Measurements from ENCODE around the gene PDYN.

The PDYN gene

GRCh38 chr20:1998715-1999114 is 4.9 kb upstream of the PDYN start:
- Histone ChIP-seq H2AFZ (ENCODE audit: low read depth, low read length) (no peak overlapping the region), H3K4me2 (ENCODE audit: insufficient read depth, low read length) (no peak overlapping the region), H3K4me3 (ENCODE audit: low read depth in 1 of 2, low read length in 2 of 2) (no peak overlapping the region), H3K36me3 (ENCODE audit: insufficient read depth, low read length) (no peaks in the 10 kb centered on the region), H3K9me3 (ENCODE audit: insufficient read depth, low read length, severe bottlenecking) (no peaks in the 10 kb centered on the region), H3K4me1 (ENCODE audit: insufficient read depth, low read length) (no peaks in the 10 kb centered on the region), H3K9ac (ENCODE audit: low read depth, low read length) (no peak overlapping the region), H4K20me1 (ENCODE audit: insufficient read depth, low read length) (peaks cover 4% of the 10 kb centered on the region; the same call in 1 of the 2 replicates), H3K27me3 (ENCODE audit: insufficient read depth, low read length, poor library complexity) (peaks cover 20% of the 10 kb centered on the region), H3K27ac (ENCODE audit: low read length) (no peak overlapping the region), H3K79me2 (ENCODE audit: insufficient read depth, low read length) (no peaks in the 10 kb centered on the region)
- ATAC-seq (ENCODE audit: insufficient read depth, low read depth) (no peak), DNase-seq (no peak)
- TF ChIP-seq CTCF (IDR thresholded peaks at IDR 0.05; ENCODE audit: borderline replicate concordance, extremely low read depth, low read length, poor library complexity, severe bottlenecking) (no peak), EZH2 (IDR thresholded peaks at IDR 0.05; ENCODE audit: borderline replicate concordance, low read depth, low read length, severe bottlenecking) (no peak)

DNA sequence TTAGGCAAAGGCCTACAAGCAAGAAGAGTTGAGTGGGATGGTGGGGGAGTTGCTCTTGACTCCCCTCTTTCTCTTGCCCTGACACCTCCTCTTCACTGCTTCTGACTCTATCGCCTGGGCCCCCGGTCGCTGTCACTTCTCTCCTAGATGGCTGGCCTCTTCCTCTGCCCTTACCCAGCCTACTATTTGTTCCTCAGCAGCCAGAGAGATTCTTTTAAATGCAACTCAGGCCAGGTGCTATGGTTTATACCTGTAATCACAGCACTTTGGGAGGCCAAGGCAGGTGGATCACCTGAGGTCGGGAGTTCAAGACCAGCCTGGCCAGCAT is 4.3 kb upstream of the PDYN start:
- Histone ChIP-seq H3K9me3 (ENCODE audit: insufficient read depth, low read length, severe bottlenecking) (no peaks in the 10 kb centered on the region), H3K4me2 (ENCODE audit: insufficient read depth, low read length) (no peak overlapping the region), H3K27ac (ENCODE audit: low read length) (no peak overlapping the region), H3K4me3 (ENCODE audit: low read depth in 1 of 2, low read length in 2 of 2) (no peak overlapping the region), H3K79me2 (ENCODE audit: insufficient read depth, low read length) (no peaks in the 10 kb centered on the region), H2AFZ (ENCODE audit: low read depth, low read length) (no peak overlapping the region), H3K36me3 (ENCODE audit: insufficient read depth, low read length) (no peaks in the 10 kb centered on the region), H4K20me1 (ENCODE audit: insufficient read depth, low read length) (peaks cover 7% of the 10 kb centered on the region; the same call in 1 of the 2 replicates), H3K4me1 (ENCODE audit: insufficient read depth, low read length) (no peaks in the 10 kb centered on the region), H3K9ac (ENCODE audit: low read depth, low read length) (no peak overlapping the region), H3K27me3 (ENCODE audit: insufficient read depth, low read length, poor library complexity) (peaks cover 20% of the 10 kb centered on the region)
- DNase-seq (no peak), ATAC-seq (ENCODE audit: insufficient read depth, low read depth) (no peak)
- TF ChIP-seq EZH2 (IDR thresholded peaks at IDR 0.05; ENCODE audit: borderline replicate concordance, low read depth, low read length, severe bottlenecking) = no peak
- TF ChIP-seq CTCF (IDR thresholded peaks at IDR 0.05; ENCODE audit: borderline replicate concordance, extremely low read depth, low read length, poor library complexity, severe bottlenecking) = no peak

GRCh38 chr20:1997483-1998192 is 3.8 kb upstream of the PDYN start:
- DNase-seq (no peak), ATAC-seq (ENCODE audit: insufficient read depth, low read depth) (no peak)
- TF ChIP-seq CTCF (IDR thresholded peaks at IDR 0.05; ENCODE audit: borderline replicate concordance, extremely low read depth, low read length, poor library complexity, severe bottlenecking) (no peak), EZH2 (IDR thresholded peaks at IDR 0.05; ENCODE audit: borderline replicate concordance, low read depth, low read length, severe bottlenecking) (no peak)
- H4K20me1 ChIP-seq (ENCODE audit: insufficient read depth, low read length) = peaks cover 9% of the 10 kb centered on the region; the same call in 1 of the 2 replicates
- peaks cover 21% of the 10 kb centered on the region for H3K27me3 ChIP-seq (ENCODE audit: insufficient read depth, low read length, poor library complexity)
- no peaks in the 10 kb centered on the region for H3K36me3 ChIP-seq (ENCODE audit: insufficient read depth, low read length)
- H3K9me3 ChIP-seq (ENCODE audit: insufficient read depth, low read length, severe bottlenecking) = no peaks in the 10 kb centered on the region
- H3K4me2 ChIP-seq (ENCODE audit: insufficient read depth, low read length) = no peak overlapping the region
- no peaks in the 10 kb centered on the region for H3K4me1 ChIP-seq (ENCODE audit: insufficient read depth, low read length)
- H3K4me3 ChIP-seq (ENCODE audit: low read depth in 1 of 2, low read length in 2 of 2) = no peak overlapping the region
- H3K27ac ChIP-seq (ENCODE audit: low read length) = no peak overlapping the region
- no peak overlapping the region for H3K9ac ChIP-seq (ENCODE audit: low read depth, low read length)
- H2AFZ ChIP-seq (ENCODE audit: low read depth, low read length) = no peak overlapping the region
- no peaks in the 10 kb centered on the region for H3K79me2 ChIP-seq (ENCODE audit: insufficient read depth, low read length)
